Smooth muscle cell of the brain vasculature (primary cell): ENCODE results near the gene SLA2.
"Not testable (repeated sequence)": the region's sequence is repeated elsewhere in the genome, so short reads cannot be mapped to it uniquely, and the experiment has no call there.

ENCODE experiments used
- DNase-seq: peaks from one replicate; pipeline ENCODE4 v3.0.0-alpha.2; 2012; ENCODE audit warnings: low read depth, low spot score

Gene SLA2

GRCh38 chr20:36645353-36645752 is 643 bp downstream of the SLA2 start:
- no peak for DNase-seq

GRCh38 chr20:36644706-36645095 is 1.3 kb downstream of the SLA2 start:
- no peak for DNase-seq

- no peak for DNase-seq
Observed at GRCh38 chr20:36644032-36644705, 1.8 kb downstream of the SLA2 start.

- DNase-seq: no peak
Observed at GRCh38 chr20:36642136-36642535, 3.9 kb downstream of the SLA2 start.

GRCh38 chr20:36641506-36641843 is 4.5 kb downstream of the SLA2 start:
- no peak for DNase-seq

GRCh38 chr20:36638876-36639400 is 7.1 kb downstream of the SLA2 start:
- not testable (repeated sequence) for DNase-seq

- no peak for DNase-seq
Observed at GRCh38 chr20:36634342-36634741, 11.7 kb downstream of the SLA2 start.

GRCh38 chr20:36633285-36633772 is 12.7 kb downstream of the SLA2 start:
- DNase-seq: no peak

GRCh38 chr20:36632487-36633284 is 13.3 kb downstream of the SLA2 start:
- no peak for DNase-seq

GRCh38 chr20:36632147-36632486 is 13.9 kb downstream of the SLA2 start:
- DNase-seq: no peak

- DNase-seq: no peak
Observed at GRCh38 chr20:36631646-36632045, 14.3 kb downstream of the SLA2 start.

- DNase-seq: no peak
Observed at GRCh38 chr20:36629719-36630681, 16.0 kb downstream of the SLA2 start.

GRCh38 chr20:36628076-36628475 is 17.9 kb downstream of the SLA2 start:
- DNase-seq: no peak

- no peak for DNase-seq
Observed at GRCh38 chr20:36624944-36625324, 21.1 kb downstream of the SLA2 start.

- DNase-seq: no peak
Observed at GRCh38 chr20:36624068-36624943, 21.7 kb downstream of the SLA2 start.

GRCh38 chr20:36623444-36623843 is 22.6 kb downstream of the SLA2 start:
- no peak for DNase-seq

- no peak for DNase-seq
Observed at GRCh38 chr20:36620917-36621316, 25.1 kb downstream of the SLA2 start.

GRCh38 chr20:36614781-36615557 is 31.0 kb downstream of the SLA2 start:
- no peak for DNase-seq

GRCh38 chr20:36613974-36614373 is 32.0 kb downstream of the SLA2 start:
- no peak for DNase-seq

GRCh38 chr20:36611625-36612024 is 34.4 kb downstream of the SLA2 start:
- no peak for DNase-seq
